A549 (cell line): ENCODE results near the gene BAZ1B. TPM values are rescaled to one million over a fixed set of nuclear protein-coding genes. Genes with fewer than 3 reads are reported as not detected.
"Not testable (repeated sequence)": the region's sequence is repeated elsewhere in the genome, so short reads cannot be mapped to it uniquely, and the experiment has no call there.

Experiments used
- ATAC-seq, 2 experiments: fragments of 200-7000 bp in 1 of 2; fragments of >200 bp in 1 of 2; cut with Nextera tagmentation in 1 of 2; cut with Tn5 transposase in 1 of 2; 3 replicates each; pipeline versions ENCODE4 v1.8.0 to v1.9.1; 2018 to 2020; ENCODE audit warnings: mild to moderate bottlenecking in 1 of 2, moderate library complexity in 1 of 2
- CTCF ChIA-PET: fragments of 300-600 bp; sonication (Branson Sonifier 250); formaldehyde crosslinking; extraction: SDS; loops from one replicate; lab custom pipeline; 2021; ENCODE audit warnings: antibody characterized with exemption, inconsistent platforms; lab: Yijun Ruan, JAX
- POLR2A ChIA-PET: fragments of 350-600 bp; formaldehyde crosslinking; extraction: SDS; loops from one replicate; lab custom pipeline; 2021; ENCODE audit warnings: antibody characterized with exemption, inconsistent platforms; lab: Yijun Ruan, JAX
- DNase-seq, 2 experiments: peaks; one replicate each; pipeline versions ENCODE4 v3.0.0 to v3.0.0-alpha.2; 2011 to 2016; ENCODE audit warnings: low read depth in 1 of 2, low spot score in 1 of 2
- FAIRE-seq: peaks from 2 replicates; lab custom pipeline; 2011; peaks lifted over from hg19 to GRCh38; lab: Jason Lieb, UNC
- H3K27ac ChIP-seq, 2 experiments: fragments of >200 bp; sonication (Bioruptor Twin); formaldehyde crosslinking; 3 replicates each; pipeline ENCODE4 v1.5.1; 2016 to 2017
- H3K4me1 ChIP-seq: fragments of >200 bp; sonication (Bioruptor Twin); formaldehyde crosslinking; 3 replicates; pipeline ENCODE4 v1.6.1; 2016
- H3K4me2 ChIP-seq: fragments of >200 bp; sonication (Bioruptor Twin); formaldehyde crosslinking; 3 replicates; pipeline ENCODE4 v1.6.1; 2016
- H3K4me3 ChIP-seq: fragments of >200 bp; sonication (Bioruptor Twin); formaldehyde crosslinking; 3 replicates; pipeline ENCODE4 v1.5.1; 2016
- H3K9me3 ChIP-seq: fragments of >200 bp; sonication (Bioruptor Twin); formaldehyde crosslinking; 3 replicates; pipeline ENCODE4 v1.6.1; 2016
- CBX2 ChIP-seq: fragments of 200-600 bp; sonication (generic); IDR thresholded peaks from 2 replicates; pipeline ENCODE4 v1.6.1; 2016; ENCODE audit warnings: low read depth, mild to moderate bottlenecking, borderline replicate concordance
- CHD4 ChIP-seq: fragments of 200-600 bp; sonication (generic); IDR thresholded peaks from 2 replicates; pipeline ENCODE4 v1.6.1; 2016; ENCODE audit warnings: antibody characterized with exemption, mild to moderate bottlenecking, borderline replicate concordance
- EHF ChIP-seq: fragments of 250-450 bp; sonication (Bioruptor Pico); IDR thresholded peaks from 2 replicates; pipeline ENCODE4 v1.5.0; 2020; ENCODE audit warnings: mild to moderate bottlenecking
- GATA3 ChIP-seq: IDR thresholded peaks from 2 replicates; pipeline ENCODE4 v1.6.1; 2012; ENCODE audit warnings: borderline replicate concordance
- HDAC2 ChIP-seq: fragments of 200-600 bp; sonication (generic); IDR thresholded peaks from 2 replicates; pipeline ENCODE4 v1.6.1; 2016
- HOXB13 ChIP-seq: fragments of 250-450 bp; sonication (Bioruptor Pico); IDR thresholded peaks from 2 replicates; pipeline ENCODE4 v1.5.0; 2020; ENCODE audit warnings: low read depth, mild to moderate bottlenecking, moderate library complexity
- JUNB ChIP-seq: fragments of >200 bp; sonication (Bioruptor Twin); formaldehyde crosslinking; IDR thresholded peaks from 2 replicates; pipeline ENCODE4 v1.6.1; 2016
- KDM1A ChIP-seq: fragments of 200-600 bp; sonication (generic); IDR thresholded peaks from 2 replicates; pipeline ENCODE4 v1.6.1; 2016; ENCODE audit warnings: low read depth, mild to moderate bottlenecking
- MAZ ChIP-seq: fragments of 150-350 bp; IDR thresholded peaks from 2 replicates; pipeline ENCODE4 v1.6.1; 2014; ENCODE audit warnings: antibody characterized with exemption, low read depth, low read length, borderline replicate concordance
- MYC ChIP-seq: IDR thresholded peaks from 2 replicates; pipeline ENCODE4 v1.6.1; 2012; ENCODE audit warnings: mild to moderate bottlenecking, inconsistent platforms, low read length, improper control_type of control experiment, borderline replicate concordance
- NFE2L2 ChIP-seq: fragments of 150-350 bp; conservative IDR thresholded peaks from 2 replicates; pipeline ENCODE4 v1.6.1; 2014; ENCODE audit warnings: low read length
- NPAS2 ChIP-seq: fragments of 250-450 bp; sonication (Bioruptor Pico); IDR thresholded peaks from 2 replicates; pipeline ENCODE4 v1.8.0; 2022; ENCODE audit warnings: mild to moderate bottlenecking, moderate library complexity, borderline replicate concordance
- POLR2AphosphoS2 ChIP-seq: conservative IDR thresholded peaks from 2 replicates; pipeline ENCODE4 v1.6.1; 2012; ENCODE audit warnings: low read length, improper control_type of control experiment, inconsistent platforms
- RCOR1 ChIP-seq: fragments of 150-350 bp; IDR thresholded peaks from 2 replicates; pipeline ENCODE4 v1.6.1; 2014; ENCODE audit warnings: antibody characterized with exemption, low read length, low read depth
- SMC3 ChIP-seq: fragments of >200 bp; sonication (Bioruptor Twin); formaldehyde crosslinking; IDR thresholded peaks from 3 replicates; pipeline ENCODE4 v1.6.1; 2018; ENCODE audit warnings: inconsistent platforms
- SREBF2 ChIP-seq: fragments of 450-650 bp; IDR thresholded peaks from 2 replicates; pipeline ENCODE4 v1.6.1; 2014; ENCODE audit warnings: mild to moderate bottlenecking, moderate library complexity
- ZC3H11A ChIP-seq: fragments of 450-650 bp; IDR thresholded peaks from 2 replicates; pipeline ENCODE4 v1.6.1; 2014; ENCODE audit warnings: antibody characterized with exemption, mild to moderate bottlenecking
- WGBS: methylation state at CpG from one replicate; pipeline ENCODE4 v1.1.6; 2017; ENCODE audit errors: missing lambda C conversion rate; 5-methylcytosine and 5-hydroxymethylcytosine counted together
- polyA plus RNA-seq, 4 experiments: library from polyadenylated mRNA; depleted of rRNA in 3 of 4; stranded (reverse); fragments of >200 nt; fragmentation: RNase III in 1 of 4; extraction: RNeasy Plus Mini Kit Qiagen cat#74134 plus additional on column Dnase treatment in 1 of 4; gene quantifications; 2 replicates in 3 of 4; 3 replicates in 1 of 4; pipeline ENCODE4 v1.2.3, GENCODE V29; 2011 to 2017
- TF ChIP-seq, protein P1 (sequence below): IDR thresholded peaks from 2 replicates; pipeline ENCODE4 v1.6.1; 2012; ENCODE audit warnings: low read depth, borderline replicate concordance

BAZ1B gene
- polyA plus RNA-seq, 2 of the 4 experiments (the other 2 are of a cell fraction) = 54.8 to 66.8 TPM

DNA sequence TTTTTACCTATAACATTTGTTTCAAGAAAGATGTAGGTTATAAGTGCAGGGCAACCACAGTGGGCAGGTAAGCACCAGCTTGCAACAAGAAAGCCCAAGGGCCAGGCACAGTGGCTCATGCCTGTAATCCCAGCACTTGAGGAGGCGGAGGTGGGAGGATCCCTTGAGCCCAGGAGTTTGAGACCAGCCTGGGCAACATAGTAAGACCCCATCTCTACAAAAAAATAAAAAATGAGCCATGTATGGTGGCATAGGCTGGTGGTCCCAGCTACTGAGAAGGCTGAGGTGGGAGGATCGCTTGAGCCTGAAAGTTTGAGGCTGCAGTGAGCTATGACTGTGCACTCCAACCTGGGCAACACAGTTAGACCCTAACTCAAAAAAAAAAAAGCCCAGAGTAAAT lies 22.6 kb upstream of the BAZ1B start:
- FAIRE-seq = no peak
- POLR2A ChIA-PET = no interaction called here
- no peak for ATAC-seq

DNA sequence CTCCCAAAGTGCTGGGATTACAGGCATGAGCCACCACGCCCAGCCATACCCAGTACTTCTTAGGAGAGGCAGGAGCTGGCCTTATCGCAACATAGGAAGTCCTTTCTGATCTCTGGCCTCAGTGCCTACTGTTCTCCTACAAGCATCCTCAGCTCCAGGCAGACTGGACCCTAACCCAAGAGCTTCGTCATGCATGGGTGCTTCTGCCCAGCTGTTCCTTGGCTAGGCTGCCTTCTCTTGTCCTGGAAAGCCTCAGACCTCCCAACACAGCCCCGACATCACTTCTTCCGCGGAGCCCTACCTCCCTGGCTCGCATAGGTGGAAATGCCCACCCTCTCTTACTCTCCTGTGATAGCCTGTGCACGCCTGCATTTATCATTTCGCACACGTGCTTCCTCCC lies 19.6 kb upstream of the BAZ1B start:
- Histone ChIP-seq H3K4me1 (no peaks in the 10 kb centered on the region), H3K4me3 (no peak overlapping the region)

More for the DNA sequence above, 22.6 kb upstream of the BAZ1B start:
- no peak for DNase-seq
- CTCF ChIA-PET = no interaction called here
- H3K4me2 ChIP-seq = no peak overlapping the region
- TF ChIP-seq JUNB (no peak), EHF (CRISPR knock-in tag) (no peak), POLR2AphosphoS2 (no peak), NFE2L2 (no peak), MYC (no peak), CHD4 (no peak), SREBF2 (no peak), ZC3H11A (no peak)
- TF ChIP-seq, all 56 proteins: peak for 0
- Histone ChIP-seq H3K9me3 (no peaks in the 10 kb centered on the region), H3K27ac (no peak overlapping the region), H3K4me3 (no peak overlapping the region), H3K4me1 (no peaks in the 10 kb centered on the region)
- WGBS = 100% methylated on average over 2 of the region's 2 CpGs

DNA sequence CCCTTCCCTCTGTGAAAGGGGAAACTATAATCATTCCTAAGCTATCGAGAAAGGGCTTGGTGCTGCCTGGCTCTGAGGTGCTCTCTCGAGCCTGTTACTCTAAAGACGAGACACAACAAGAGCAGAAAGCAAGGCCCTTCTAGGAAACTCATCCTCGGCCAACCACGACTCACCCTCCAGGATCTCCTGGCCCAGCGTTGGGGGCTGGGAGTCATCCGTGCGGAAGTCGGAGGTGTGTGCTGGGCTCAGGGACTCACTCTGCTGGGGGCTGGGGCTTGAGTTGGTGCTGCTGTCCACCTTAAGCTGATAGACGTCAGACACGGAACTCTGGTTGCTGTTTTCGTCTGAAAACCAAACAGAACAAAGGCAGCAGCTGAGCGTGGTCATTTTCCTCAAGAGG lies 17.6 kb upstream of the BAZ1B start:
- no peak for FAIRE-seq
- TF ChIP-seq NPAS2 (CRISPR knock-in tag) = no peak
- TF ChIP-seq KDM1A = no peak
- no peak for TF ChIP-seq CBX2
- TF ChIP-seq RCOR1 = no peak
- no peak for TF ChIP-seq HOXB13 (CRISPR knock-in tag)
- TF ChIP-seq HDAC2 = no peak
- WGBS = 91% methylated on average over 13 of the region's 13 CpGs
- ChIA-PET CTCF (interaction anchor here (0.6 to 0.7 kb wide), 2 partner anchors 10 to 1042 kb away, joined by 3 to 5 read pairs; no protein-coding TSS in a partner anchor), POLR2A (no interaction called here)
- no peaks in the 10 kb centered on the region for H3K4me1 ChIP-seq
- H3K4me3 ChIP-seq = no peak overlapping the region
- H3K4me2 ChIP-seq = no peak overlapping the region
- no peaks in the 10 kb centered on the region for H3K9me3 ChIP-seq
- H3K27ac ChIP-seq = no peak overlapping the region
- DNase-seq = no peak
- ATAC-seq = no peak

More for the DNA sequence above, 19.6 kb upstream of the BAZ1B start:
- ChIA-PET CTCF (interaction anchor here (1.0 kb wide), 1 partner anchor 9 kb away, joined by 3 read pairs; no protein-coding TSS in a partner anchor), POLR2A (no interaction called here)
- ATAC-seq = no peak
- DNase-seq = no peak
- H3K9me3 ChIP-seq = no peaks in the 10 kb centered on the region
- TF ChIP-seq RCOR1 (no peak), SMC3 (no peak), NFE2L2 (no peak), KDM1A (no peak), JUNB (no peak), SREBF2 (no peak), GATA3 (no peak), MAZ (no peak), EHF (CRISPR knock-in tag) (no peak)
- TF ChIP-seq, protein P1, sequence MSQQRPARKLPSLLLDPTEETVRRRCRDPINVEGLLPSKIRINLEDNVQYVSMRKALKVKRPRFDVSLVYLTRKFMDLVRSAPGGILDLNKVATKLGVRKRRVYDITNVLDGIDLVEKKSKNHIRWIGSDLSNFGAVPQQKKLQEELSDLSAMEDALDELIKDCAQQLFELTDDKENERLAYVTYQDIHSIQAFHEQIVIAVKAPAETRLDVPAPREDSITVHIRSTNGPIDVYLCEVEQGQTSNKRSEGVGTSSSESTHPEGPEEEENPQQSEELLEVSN = no peak
- no peak overlapping the region for H3K27ac ChIP-seq
- FAIRE-seq = no peak
- 92% methylated on average over 10 of the region's 10 CpGs for WGBS
- H3K4me2 ChIP-seq = no peak overlapping the region

DNA sequence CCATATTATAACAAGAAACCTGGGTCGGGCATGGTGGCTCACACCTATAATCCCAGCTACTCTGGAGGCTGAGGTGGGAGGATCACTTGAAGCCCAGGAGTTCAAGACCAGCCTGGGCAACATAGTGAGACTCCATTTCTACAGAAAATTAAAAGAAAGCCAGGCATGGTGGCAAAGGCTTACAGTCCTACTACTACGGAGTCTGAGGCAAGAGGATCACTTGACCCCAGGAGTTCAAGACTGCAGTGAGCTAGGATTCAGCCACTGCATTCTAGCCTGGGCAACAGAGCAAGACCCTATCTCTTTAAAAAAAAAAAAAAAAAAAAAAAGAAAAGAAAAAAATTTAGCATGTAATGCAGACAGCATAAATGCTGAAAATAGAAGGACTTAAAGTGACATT lies 16.4 kb upstream of the BAZ1B start:
- DNase-seq, H3K4me2 ChIP-seq, H3K27ac ChIP-seq, H3K4me3 ChIP-seq, H3K4me1 ChIP-seq, FAIRE-seq, H3K9me3 ChIP-seq, POLR2A ChIA-PET, ATAC-seq: not testable (repeated sequence)
- CTCF ChIA-PET = interaction anchor here (0.6 to 2.1 kb wide), 5 partner anchors 12 to 792 kb away, joined by 3 to 5 read pairs (median 3); partner anchors contain the start of gene VPS37D
- 100% methylated on average over 2 of the region's 2 CpGs for WGBS
